ENCODE results near the gene PRKN. TPM values are rescaled to one million over a fixed set of nuclear protein-coding genes. Genes with fewer than 3 reads are reported as not detected.

The PRKN gene
- total and polyA plus RNA-seq, 2 donors (not counting 1 experiment from before 2014, with no cell fraction given), result 0.43 to 4.6 TPM

GRCh38 chr6:162528538-162528937, 199.0 kb downstream of the PRKN start:
- Histone ChIP-seq H3K36me3 (ENCODE audit: control insufficient read depth, insufficient read depth, low read length) (no peaks in the 10 kb centered on the region), H3K9me3 (ENCODE audit: control insufficient read depth, insufficient read depth, low read depth, low read length) (no peaks in the 10 kb centered on the region), H4K20me1 (ENCODE audit: control insufficient read depth, extremely low read depth, insufficient read depth, low read length) (no peaks in the 10 kb centered on the region), H3K79me2 (ENCODE audit: control insufficient read depth, insufficient read depth, low read length) (no peaks in the 10 kb centered on the region), H3K27ac (ENCODE audit: insufficient read depth, low read length) (no peak overlapping the region), H3K4me2 (ENCODE audit: extremely low read depth, insufficient read depth, low read length) (no peak overlapping the region), H3K27me3 (ENCODE audit: control insufficient read depth, insufficient read depth, low read length) (no peaks in the 10 kb centered on the region), H3K4me3 (replicated peaks in 1 of 4; ENCODE audit: control extremely low read depth in 1 of 4, insufficient read depth in 1 of 4, low read depth in 3 of 4, low read length in 4 of 4) (no peak overlapping the region), H3K9ac (ENCODE audit: insufficient read depth, low read length) (no peak overlapping the region), H2AFZ (ENCODE audit: low read length) (no peak overlapping the region), H3K4me1 (ENCODE audit: control insufficient read depth, extremely low read depth, insufficient read depth, low read length) (no peaks in the 10 kb centered on the region)
- TF ChIP-seq CTCF (conservative IDR thresholded peaks at IDR 0.05 in 1 of 2, IDR thresholded peaks at IDR 0.05 in 1 of 2; ENCODE audit: low read depth in 1 of 2, low read length in 2 of 2) (no peak), EZH2 (IDR thresholded peaks at IDR 0.05; ENCODE audit: low read length, missing control alignments) (no peak)
- no peak for DNase-seq (ENCODE audit: low read depth in 2 of 2)

- DNase-seq (ENCODE audit: low read depth in 2 of 2), result no peak
These were observed 200.6 kb downstream of the PRKN start for GRCh38 chr6:162526960-162527359.

GRCh38 chr6:162525181-162525580, 202.4 kb downstream of the PRKN start:
- Histone ChIP-seq H4K20me1 (ENCODE audit: control insufficient read depth, extremely low read depth, insufficient read depth, low read length) (no peaks in the 10 kb centered on the region), H3K4me1 (ENCODE audit: control insufficient read depth, extremely low read depth, insufficient read depth, low read length) (no peaks in the 10 kb centered on the region), H3K27me3 (ENCODE audit: control insufficient read depth, insufficient read depth, low read length) (no peaks in the 10 kb centered on the region), H3K27ac (ENCODE audit: insufficient read depth, low read length) (no peak overlapping the region), H3K4me2 (ENCODE audit: extremely low read depth, insufficient read depth, low read length) (no peak overlapping the region), H3K4me3 (replicated peaks in 1 of 4; ENCODE audit: control extremely low read depth in 1 of 4, insufficient read depth in 1 of 4, low read depth in 3 of 4, low read length in 4 of 4) (no peak overlapping the region), H3K79me2 (ENCODE audit: control insufficient read depth, insufficient read depth, low read length) (no peaks in the 10 kb centered on the region), H2AFZ (ENCODE audit: low read length) (no peak overlapping the region), H3K9me3 (ENCODE audit: control insufficient read depth, insufficient read depth, low read depth, low read length) (no peaks in the 10 kb centered on the region), H3K9ac (ENCODE audit: insufficient read depth, low read length) (no peak overlapping the region), H3K36me3 (ENCODE audit: control insufficient read depth, insufficient read depth, low read length) (no peaks in the 10 kb centered on the region)
- DNase-seq (ENCODE audit: low read depth in 2 of 2), result no peak
- TF ChIP-seq EZH2 (IDR thresholded peaks at IDR 0.05; ENCODE audit: low read length, missing control alignments), result no peak
- TF ChIP-seq CTCF (conservative IDR thresholded peaks at IDR 0.05 in 1 of 2, IDR thresholded peaks at IDR 0.05 in 1 of 2; ENCODE audit: low read depth in 1 of 2, low read length in 2 of 2), result no peak

More at GRCh38 chr6:162526960-162527359, 200.6 kb downstream of the PRKN start:
- H2AFZ ChIP-seq (ENCODE audit: low read length), result no peak overlapping the region
- no peak overlapping the region for H3K4me3 ChIP-seq (replicated peaks in 1 of 4; ENCODE audit: control extremely low read depth in 1 of 4, insufficient read depth in 1 of 4, low read depth in 3 of 4, low read length in 4 of 4)
- H3K9me3 ChIP-seq (ENCODE audit: control insufficient read depth, insufficient read depth, low read depth, low read length), result no peaks in the 10 kb centered on the region
- H3K27ac ChIP-seq (ENCODE audit: insufficient read depth, low read length), result no peak overlapping the region
- H4K20me1 ChIP-seq (ENCODE audit: control insufficient read depth, extremely low read depth, insufficient read depth, low read length), result no peaks in the 10 kb centered on the region
- H3K9ac ChIP-seq (ENCODE audit: insufficient read depth, low read length), result no peak overlapping the region
- TF ChIP-seq EZH2 (IDR thresholded peaks at IDR 0.05; ENCODE audit: low read length, missing control alignments), result no peak
- H3K4me1 ChIP-seq (ENCODE audit: control insufficient read depth, extremely low read depth, insufficient read depth, low read length), result no peaks in the 10 kb centered on the region
- no peak overlapping the region for H3K4me2 ChIP-seq (ENCODE audit: extremely low read depth, insufficient read depth, low read length)
- H3K36me3 ChIP-seq (ENCODE audit: control insufficient read depth, insufficient read depth, low read length), result no peaks in the 10 kb centered on the region
- no peaks in the 10 kb centered on the region for H3K79me2 ChIP-seq (ENCODE audit: control insufficient read depth, insufficient read depth, low read length)
- H3K27me3 ChIP-seq (ENCODE audit: control insufficient read depth, insufficient read depth, low read length), result no peaks in the 10 kb centered on the region

All from fibroblast of lung (primary cell).